HT1080 (cell line): ENCODE data around the gene UTF1. TPM values are rescaled to one million over a fixed set of nuclear protein-coding genes. Genes with fewer than 3 reads are reported as not detected.
"Not testable (repeated sequence)": the region's sequence is repeated elsewhere in the genome, so short reads cannot be mapped to it uniquely, and the experiment has no call there.

Experiments
- DNase-seq: peaks from one replicate; pipeline ENCODE4 v3.0.0-alpha.2; 2015; ENCODE audit warnings: low read depth
- total RNA-seq: library from RNA; depleted of rRNA; stranded (reverse); fragments of >200 nt; shearing (Covaris generic); gene quantifications from 2 replicates; pipeline ENCODE4 v1.2.3, GENCODE V29; 2014

UTF1 gene
- total RNA-seq, 1 experiment from 2014 or later, result not detected

DNA sequence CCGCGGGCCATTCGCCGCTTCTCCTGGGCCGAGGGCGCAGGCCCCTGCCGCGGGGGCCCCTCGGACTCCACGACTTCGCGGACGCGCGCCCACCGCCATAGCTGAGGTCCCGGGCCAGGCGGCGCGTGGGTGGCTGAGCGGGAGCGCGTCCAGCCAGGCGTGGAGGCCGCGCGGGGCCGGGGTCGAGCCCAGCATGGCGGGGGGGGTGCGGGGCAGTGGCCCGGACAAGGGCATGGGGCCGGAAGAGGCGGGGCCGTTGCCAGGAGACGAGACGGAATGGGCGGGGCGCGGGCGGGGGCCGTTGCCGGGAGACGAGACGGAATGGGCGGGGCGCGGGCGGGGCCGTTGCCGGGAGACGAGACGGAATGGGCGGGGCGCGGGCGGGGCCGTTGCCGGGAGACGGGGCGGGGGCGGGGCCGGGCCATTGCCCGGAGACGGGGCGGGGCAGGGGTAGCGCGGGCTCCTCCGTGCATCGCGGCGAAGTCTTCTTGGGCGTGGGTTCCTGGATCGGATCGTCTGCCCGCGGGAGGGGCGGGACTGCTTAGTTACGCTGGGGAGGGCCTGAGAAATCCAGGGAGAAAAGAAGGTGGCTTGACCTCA, 31.8 kb downstream of the UTF1 start:
- no peak for DNase-seq

DNA sequence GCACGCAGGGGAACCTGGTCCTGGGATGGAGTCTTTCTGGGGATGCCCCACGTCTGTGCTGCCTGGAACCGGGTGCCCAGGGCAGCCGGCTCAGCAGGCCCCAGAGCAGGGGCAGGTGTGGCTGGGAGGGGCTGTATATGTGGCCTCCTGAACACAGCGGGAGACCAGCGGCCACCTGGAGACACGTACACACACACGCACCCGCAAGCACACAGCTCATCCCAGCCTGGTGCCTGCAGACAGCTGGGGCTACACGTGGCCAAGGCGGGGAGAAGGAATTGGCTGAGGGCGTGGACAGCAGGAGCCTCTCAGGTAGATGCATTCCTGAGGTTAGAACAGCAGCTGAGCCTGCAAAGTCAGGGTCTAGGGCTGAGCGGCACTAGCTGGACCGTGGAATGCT, 32.7 kb downstream of the UTF1 start:
- DNase-seq, result no peak

DNA sequence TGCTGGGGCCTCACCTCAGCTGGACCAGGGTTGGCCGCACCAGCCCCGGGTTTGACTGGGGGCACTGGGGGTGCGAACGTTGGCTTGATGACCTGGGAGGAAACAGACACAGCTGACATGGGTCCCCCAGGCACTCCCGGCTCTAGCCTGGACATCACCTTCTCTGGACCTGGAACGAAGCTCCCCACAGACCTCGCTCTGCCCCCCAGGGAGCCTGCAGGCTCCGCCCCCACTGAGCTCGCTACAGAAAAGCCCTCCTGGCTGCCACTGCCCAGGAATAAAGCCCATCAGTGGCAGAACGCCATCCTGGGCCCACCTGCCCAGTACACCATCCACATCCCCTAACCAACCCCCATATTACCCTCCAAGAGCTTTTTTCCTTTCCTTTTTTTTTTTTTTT, 33.7 kb downstream of the UTF1 start:
- no peak for DNase-seq

DNA sequence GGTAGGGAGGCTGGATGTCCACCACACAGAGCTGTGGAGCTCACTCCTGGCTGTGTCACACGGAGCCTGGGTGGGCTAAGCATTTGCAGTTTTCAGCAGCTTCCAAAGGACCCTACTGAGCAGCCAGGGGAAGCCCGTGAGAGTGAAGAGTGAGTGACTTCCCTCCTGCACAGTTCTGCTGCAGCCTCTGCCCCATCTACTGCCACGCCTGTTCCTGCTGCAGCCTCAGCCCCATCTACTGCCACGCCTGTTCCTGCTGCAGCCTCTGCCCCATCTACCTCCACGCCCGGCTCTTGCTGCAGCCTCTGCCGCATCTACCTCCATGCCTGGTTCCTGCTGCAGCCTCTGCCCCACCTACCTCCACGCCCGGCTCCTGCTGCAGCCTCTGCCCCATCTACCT, 34.4 kb downstream of the UTF1 start:
- no peak for DNase-seq

DNA sequence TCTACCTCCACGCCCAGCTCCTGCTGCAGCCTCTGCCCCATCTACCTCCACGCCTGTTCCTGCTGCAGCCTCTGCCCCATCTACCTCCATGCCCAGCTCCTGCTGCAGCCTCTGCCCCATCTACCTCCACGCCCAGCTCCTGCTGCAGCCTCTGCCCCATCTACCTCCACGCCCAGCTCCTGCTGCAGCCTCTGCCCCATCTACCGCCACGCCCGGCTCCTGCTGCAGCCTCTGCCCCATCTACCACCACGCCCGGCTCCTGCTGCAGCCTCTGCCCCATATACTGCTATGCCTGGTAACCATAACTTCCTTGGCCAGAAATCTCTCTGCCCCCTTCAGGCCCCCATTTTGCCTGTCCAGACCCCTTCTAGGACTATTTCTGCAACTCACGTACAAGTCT, 35.0 kb downstream of the UTF1 start:
- not testable (repeated sequence) for DNase-seq

DNA sequence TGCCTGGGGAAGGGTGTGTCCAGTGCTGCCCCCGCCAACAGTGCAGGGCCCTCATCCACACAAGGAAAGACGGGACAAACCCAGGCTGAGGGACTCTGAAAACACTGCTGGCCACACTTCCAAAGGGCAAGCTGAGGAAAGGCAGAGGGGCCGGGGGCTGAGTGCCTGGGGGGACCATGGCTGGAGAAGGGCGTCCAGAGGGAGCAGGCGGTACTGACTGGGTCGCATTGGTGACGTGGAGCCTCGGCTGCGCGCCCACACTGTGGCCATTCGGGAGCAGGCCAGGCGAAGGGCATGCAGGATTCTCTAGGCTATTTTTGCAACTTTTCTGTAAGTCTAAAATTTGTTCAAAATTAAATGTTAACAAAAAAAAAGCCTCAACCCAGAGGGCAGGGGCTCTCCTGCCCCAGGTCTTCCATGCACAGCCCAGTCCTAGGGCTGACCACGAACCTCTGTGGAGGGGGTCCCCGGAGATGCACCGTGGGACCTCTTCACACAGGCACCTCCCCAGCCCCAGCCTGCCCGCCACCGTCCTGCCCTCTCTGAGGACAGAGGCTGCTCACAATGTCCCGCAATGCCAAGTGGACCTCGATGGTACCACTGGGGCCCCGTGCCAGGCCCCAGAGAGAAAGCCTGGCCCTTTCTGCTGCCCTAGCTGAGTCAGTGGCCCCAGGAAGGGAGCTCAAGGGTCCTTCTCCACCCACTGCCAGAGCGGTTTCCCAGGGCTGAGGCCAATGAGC, 36.2 kb downstream of the UTF1 start:
- DNase-seq, result no peak

DNA sequence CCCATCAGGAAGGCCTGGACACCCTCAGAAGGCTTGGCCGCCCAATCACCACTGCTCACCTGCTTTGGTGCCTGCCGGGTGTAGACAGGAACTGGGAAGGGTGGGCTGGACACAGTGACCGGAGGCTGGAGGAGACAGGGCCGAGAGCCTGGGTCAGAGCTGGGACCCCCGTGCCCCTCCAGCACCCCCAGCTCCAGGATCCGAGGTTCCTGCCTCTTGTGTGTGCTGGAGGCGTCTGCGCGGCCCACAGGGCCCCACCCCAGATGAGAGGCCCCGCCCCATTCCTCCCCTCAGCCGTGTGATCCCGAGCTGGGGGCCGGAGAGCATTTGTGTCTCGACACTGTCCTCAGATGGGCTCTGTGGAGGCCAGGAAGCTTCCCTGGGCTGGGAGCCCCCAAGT, 37.3 kb downstream of the UTF1 start:
- DNase-seq, result no peak

DNA sequence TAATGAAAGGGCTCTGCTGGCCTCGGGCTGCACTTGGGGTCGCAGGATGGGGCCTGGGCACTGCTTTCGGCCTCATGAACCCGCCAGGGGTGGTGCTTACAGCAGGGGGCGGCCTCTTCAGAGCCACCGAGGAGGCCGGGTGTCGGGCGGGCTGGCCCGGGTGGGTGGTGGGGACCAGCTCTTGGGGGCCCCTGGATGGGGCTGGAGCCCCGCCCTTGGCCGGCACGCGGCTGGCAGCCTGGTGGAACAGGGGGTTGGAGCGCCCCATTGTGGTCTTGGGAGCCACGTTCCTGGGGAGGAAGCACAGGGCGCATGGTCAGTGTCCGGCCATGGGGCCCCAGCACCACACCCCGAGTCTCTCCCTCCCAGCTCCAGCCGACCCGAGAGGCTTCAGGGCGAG, 37.8 kb downstream of the UTF1 start:
- DNase-seq, result no peak

DNA sequence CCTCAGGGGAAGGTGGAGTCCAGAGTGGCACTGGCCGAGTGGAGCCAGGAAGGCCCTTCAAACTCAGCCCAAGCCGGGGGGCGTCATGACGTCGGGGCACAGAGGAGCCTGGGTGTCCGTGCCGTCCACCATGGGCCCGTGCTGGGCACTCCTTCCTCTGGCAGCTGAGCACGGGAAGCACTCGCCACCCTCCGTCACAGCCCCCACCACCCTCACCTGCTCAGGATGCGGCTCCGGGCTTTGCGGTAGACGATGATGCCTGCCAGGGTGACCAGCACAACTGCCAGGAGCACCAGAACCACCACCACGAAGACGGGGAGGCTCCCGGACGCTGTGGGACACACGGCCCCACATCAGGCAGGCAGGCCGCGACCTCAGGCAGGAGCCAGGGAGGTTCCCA, 38.5 kb downstream of the UTF1 start:
- DNase-seq, result no peak

DNA sequence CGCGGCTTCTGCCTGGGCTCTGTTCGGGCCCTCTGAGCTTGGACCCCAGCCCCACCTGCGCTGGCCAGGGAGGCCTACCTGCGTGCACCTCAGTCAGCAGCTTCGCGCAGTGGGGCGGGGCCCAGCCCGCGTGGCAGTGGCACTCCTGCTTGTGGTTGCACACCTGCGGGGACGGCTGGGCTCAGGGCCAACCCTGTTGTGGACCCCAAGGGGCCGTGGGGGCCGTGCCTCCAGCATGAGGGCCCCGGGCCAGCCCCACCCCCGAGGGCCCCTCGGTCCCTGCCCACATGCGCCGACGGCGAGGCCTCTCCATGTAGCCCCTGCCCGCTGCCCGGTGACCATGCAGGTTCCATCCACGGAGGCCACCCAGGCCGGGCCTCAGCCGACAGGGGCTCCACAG, 39.4 kb downstream of the UTF1 start:
- no peak for DNase-seq

DNA sequence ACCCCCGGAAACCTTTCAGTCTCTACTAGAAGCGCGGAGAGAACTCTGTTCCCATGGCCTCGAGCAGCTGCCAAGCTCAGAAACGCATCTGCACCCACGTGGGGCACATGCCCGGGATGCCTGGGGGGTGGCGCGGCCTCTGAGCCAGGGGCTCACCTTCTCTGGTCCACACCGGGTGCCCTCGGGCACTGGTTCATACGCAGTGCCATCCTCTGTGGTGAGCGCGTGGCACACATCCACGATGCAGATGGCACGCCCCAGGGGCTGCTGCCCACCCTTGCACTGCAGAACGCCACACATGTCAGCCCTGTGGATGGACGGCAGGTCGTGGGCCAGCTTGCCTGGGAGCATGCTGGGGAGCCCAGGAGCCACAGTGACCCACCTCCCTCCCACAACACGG, 40.2 kb downstream of the UTF1 start:
- no peak for DNase-seq

DNA sequence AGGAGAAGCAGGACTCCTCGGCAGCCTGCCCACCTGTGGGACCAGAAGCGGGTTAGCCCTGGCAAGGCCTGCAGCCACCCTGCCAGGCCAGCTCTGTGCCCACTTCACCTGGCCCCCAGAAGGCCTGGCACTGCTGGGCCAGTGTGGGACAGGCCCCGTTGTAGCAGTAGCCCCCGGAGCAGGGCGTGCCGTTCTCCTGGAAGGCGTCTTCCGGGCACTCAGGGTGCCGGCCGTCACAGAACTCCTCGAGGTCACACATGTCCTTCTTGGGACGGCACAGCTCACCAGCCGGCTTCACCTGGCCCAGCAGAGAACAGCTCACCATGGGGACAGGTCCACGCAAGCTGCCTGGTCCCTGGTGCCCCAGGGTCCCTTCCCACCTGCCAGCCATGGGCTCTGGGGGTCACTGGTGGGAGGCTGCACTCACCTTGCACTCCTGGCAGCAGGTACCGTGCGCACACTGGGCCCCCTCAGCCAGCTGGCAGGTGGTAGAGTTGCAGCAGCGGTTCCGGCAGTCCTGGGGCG, 40.8 kb downstream of the UTF1 start:
- no peak for DNase-seq

DNA sequence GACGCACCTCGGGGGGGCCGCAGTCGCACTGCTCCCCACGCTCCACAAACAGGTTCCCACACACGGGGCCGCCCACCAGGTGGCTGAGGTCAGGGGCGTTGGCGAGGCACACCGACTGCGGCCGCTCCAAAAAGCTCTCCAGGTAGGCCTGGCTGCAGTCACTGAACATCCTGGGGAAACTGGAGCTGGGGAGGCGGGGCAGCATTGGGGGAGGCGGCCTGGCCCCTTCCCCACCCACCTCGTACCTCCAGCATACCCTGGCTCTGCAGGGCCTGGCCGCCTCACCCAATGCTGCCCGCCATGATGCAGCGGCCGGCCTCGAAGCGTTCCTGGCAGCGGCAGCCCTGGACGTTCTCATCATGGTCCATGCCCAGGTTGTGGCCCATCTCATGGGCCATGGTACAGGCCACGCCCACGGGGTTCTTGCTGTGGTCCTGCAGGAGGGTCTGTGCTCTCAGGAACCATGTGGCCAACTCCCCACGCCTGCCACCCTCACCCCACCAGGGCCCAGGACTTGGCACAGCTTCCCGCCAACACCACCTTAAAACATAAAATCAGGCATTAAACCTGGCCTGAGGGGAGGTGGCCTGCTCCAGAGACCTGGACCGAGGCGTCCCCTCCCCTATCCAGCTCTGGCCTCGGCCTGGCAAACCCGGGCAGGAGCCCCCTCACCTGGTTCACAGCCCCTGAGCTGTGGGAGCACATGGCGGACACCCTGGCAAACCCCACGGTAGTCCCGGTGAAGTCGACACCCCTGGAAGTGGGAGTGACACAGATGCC, 41.7 kb downstream of the UTF1 start:
- no peak for DNase-seq

DNA sequence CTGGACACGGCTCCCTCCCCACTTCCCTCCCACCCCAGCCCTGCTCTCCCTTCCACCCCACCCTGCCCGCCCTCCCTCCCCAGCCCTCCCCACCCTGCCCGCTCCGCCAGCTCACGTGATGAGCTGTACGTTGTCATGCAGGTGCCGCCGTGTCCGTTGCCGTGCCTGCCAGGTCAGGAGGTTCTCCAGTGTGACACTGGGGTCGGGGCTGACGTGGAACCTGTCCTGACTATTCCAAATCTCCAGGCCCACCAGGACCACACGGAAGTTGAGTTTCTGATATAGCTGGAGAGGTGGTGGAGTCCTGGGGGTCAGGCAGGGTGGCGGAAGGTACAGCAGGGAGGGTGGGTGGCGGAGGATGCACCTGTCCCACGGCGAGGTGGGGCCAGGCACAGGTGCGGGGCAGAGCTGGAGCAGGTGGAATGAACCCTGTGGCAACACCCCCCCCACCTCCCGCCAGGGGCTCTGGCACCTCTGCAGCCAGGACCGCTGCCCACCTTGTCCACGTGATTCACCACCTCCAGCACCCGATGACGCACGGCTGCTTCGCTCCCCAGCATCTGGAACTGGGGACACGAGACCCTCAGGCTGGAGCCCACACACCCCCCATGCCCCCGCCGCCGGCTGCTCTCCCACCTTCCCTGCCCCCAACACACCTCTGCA, 42.4 kb downstream of the UTF1 start:
- no peak for DNase-seq

DNA sequence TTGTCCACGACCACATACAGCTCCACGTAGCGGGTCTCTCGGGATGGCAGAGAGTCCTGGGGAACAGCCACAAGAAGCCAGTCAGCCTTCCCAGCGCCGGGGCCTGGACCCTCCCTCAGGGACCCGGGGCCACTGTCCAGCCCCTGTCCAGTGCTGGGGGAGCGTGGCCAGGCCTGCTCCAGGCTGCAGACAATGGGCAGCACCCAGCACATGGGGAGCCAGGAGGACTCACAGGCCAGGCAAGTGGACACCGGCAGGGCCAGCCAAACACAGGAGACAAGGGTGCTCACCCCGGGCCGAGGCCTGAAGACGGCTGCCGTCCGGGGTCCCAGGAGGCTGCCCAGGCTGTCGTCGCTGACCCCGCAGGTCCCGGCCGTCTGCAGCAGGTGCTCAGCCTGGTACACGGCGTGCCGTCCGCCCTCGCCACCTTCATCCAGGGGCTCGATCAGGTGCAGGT, 43.0 kb downstream of the UTF1 start:
- no peak for DNase-seq

DNA sequence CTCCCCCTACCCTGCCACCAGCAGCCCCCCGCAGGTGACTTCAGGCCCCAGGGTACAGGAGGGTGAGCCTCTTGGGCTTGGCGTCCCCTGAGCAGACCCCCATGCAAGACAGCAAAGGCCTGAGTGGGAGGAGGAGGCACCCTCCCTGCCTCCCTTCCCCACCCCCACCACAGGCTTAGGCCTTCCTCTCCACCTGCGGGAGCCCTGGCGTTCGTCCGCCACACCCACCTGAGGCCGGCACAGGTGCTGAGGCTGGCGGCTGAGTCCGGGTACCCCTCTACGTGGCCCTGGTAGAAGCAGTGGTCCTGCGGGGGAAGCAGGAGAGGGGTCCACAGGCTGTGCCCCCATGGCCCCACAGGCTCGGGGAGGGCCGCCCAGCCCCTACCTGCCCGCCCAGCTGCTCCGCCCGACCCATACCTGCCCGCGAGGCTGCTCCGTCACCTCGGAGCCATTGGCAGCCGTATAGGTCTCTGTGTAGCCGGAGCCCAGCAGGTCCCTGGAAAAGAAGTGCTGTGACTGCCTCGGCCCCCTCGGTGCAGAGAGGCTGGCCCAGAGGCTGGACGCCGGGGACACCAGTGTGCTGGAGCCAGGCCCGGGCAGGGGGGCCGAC, 43.6 kb downstream of the UTF1 start:
- no peak for DNase-seq

DNA sequence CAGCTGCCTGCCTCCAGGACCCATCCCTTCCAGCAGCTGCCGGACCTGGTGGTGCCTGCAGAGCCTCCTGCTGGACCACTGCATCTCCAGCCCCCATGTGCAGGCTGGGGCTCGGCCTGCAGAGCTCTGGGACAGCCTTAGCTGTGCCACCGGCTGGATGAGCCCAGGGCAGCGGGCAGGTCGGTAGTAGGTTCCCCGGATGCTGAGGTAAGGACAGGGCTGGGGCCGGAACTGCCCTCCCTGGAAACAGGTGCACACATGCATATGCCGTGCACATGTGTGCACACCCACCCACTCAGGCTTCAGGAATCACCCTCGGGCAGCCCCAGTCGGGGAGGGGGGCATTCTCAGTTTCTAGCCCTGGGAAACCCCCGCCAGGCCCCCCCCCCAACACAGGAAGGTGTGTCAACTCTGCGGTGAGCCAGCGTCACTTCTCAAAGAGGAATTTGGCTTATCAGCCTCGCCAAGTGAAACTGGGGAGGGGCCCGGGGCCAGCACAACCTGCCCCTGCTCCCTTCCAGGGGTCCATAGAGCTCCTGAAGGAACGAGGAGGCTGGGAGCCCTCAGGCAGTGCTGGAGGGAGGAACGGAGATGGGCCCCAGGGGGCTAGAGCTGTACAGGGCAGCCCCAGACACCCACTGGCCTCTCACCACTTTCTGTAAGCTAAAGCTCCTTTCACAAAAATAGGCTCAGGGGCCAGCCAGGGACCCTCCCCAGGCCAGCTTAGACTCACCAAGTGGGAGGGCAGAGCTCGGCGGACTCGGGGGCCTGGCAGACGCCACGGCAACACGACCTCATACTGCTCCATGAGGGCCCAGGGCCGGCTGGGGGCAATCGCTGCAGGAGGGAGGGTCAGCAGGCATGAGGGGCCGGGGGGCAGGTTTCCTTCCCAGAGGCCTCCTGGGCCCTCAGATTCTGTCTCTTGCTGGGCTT, 45.0 kb downstream of the UTF1 start:
- no peak for DNase-seq

DNA sequence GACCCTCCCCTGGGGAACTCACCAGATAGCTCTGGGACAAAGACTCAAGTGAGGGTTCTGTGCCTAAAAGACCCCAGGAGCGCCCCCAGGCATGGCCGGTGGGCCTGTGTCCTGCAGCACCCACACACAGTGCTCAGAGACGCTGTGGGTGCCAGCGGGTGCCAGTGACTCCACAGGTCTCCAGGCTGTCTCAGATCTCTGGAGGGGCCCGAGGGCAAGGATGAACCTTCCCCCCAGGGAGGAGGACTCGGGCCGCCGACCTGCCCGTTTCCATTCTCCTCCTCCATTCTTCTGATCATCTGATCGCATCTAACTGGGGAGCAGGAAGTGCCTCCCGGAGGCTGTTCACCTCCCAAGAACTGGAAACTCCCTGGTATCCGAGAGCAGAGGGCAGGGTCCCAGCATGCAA, 45.7 kb downstream of the UTF1 start:
- no peak for DNase-seq

DNA sequence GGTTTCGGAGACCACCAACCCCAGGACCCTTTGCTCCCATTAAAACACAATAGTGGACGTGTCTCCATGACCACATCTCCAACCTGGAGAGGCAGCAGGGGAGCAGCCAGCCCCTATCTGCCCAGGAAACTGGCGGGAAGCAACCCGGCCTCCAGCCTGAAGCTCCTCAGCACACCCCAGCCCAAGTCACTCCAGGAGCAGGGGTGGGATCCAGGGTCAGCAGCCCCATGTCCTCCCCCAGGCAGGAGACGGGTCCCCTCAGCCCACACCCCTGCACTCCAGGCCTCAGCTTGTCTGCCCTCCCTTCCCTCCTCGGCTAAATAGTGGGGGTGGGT, 46.0 kb downstream of the UTF1 start:
- DNase-seq, result no peak
